Measurements from ENCODE around the gene CMPK1.

CMPK1 gene

DNA sequence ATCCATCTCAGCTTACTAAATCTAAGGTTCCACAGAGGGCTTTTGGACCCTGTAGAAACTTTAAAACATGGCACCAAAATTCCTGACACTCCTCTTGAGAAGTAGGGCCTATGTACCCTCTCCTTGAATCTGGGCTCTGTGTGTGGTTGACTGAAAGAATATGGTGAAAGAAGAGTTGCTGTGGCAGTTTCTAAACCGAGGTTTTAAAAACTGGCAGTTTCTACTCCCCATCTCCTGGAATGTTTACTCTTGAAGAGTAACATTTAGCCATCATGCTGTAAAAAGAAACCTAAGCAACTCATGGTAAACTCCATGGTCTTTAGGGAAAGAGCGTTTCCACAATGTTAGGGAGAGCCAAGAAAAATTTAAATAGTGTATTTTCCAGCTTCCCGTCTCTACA lies 4.6 kb upstream of the CMPK1 start:
- ChIA-PET CTCF (interaction anchor here (0.8 to 1.7 kb wide), 3 partner anchors 10 to 150 kb away, joined by 3 to 4 read pairs (median 3); partner anchors contain the start of gene STIL), POLR2A (no interaction called here)
- Histone ChIP-seq H3K4me1 (ENCODE audit: control extremely low read depth in 1 of 4, control insufficient read depth in 4 of 4, insufficient read depth in 4 of 4, low read length in 3 of 4) (peaks cover 2 to 17% (median 13%) of the 10 kb centered on the region in 4 experiments), H3K27ac (ENCODE audit: insufficient read depth in 1 of 2, low read depth in 1 of 2, low read length in 2 of 2, poor library complexity in 1 of 2, severe bottlenecking in 2 of 2) (no peak overlapping the region), H3K4me3 (ENCODE audit: control insufficient read depth in 1 of 7, extremely low read depth in 1 of 7, insufficient read depth in 4 of 7, low read depth in 2 of 7, low read length in 6 of 7) (no peak overlapping the region), H3K27me3 (replicated peaks in 2 of 5; ENCODE audit: control insufficient read depth in 4 of 5, insufficient read depth in 5 of 5, low read length in 4 of 5) (no peaks in the 10 kb centered on the region), H3K36me3 (ENCODE audit: control insufficient read depth in 4 of 4, insufficient read depth in 4 of 4, low read length in 3 of 4) (no peaks in the 10 kb centered on the region), H3K9me3 (ENCODE audit: control extremely low read depth in 1 of 5, control insufficient read depth in 4 of 5, insufficient read depth in 2 of 5, low read depth in 1 of 5, low read length in 4 of 5) (no peaks in the 10 kb centered on the region)
- no peak for DNase-seq
- WGBS (ENCODE audit: insufficient coverage): 100% methylated on average over 1 of the region's 3 CpGs

DNA sequence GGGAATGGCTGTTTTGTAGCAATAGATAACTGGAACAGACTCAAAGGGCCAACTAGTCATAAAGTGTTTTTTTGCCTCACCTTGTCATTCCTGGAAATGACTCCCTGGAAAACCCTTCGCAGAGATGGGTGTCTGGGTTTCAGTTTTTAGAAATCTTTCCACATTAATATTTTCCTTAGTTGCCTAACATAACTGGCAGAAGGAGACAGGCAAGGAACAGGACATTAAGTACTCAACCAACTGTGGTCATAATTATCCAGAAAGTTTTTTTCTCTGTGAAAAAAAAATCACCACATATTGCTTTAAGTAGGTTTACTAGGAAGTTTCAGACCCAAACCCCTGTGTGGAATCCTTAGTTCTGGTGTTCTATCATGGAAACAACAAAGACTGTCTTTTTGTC lies 3.4 kb upstream of the CMPK1 start:
- Histone ChIP-seq H3K9me3 (ENCODE audit: control extremely low read depth in 1 of 5, control insufficient read depth in 4 of 5, insufficient read depth in 2 of 5, low read depth in 1 of 5, low read length in 4 of 5) (no peaks in the 10 kb centered on the region), H3K4me3 (ENCODE audit: control insufficient read depth in 1 of 7, extremely low read depth in 1 of 7, insufficient read depth in 4 of 7, low read depth in 2 of 7, low read length in 6 of 7) (no peak overlapping the region), H3K4me1 (ENCODE audit: control extremely low read depth in 1 of 4, control insufficient read depth in 4 of 4, insufficient read depth in 4 of 4, low read length in 3 of 4) (peaks cover 5 to 24% (median 17%) of the 10 kb centered on the region in 4 experiments), H3K27me3 (replicated peaks in 2 of 5; ENCODE audit: control insufficient read depth in 4 of 5, insufficient read depth in 5 of 5, low read length in 4 of 5) (no peaks in the 10 kb centered on the region), H3K36me3 (ENCODE audit: control insufficient read depth in 4 of 4, insufficient read depth in 4 of 4, low read length in 3 of 4) (no peaks in the 10 kb centered on the region), H3K27ac (ENCODE audit: insufficient read depth in 1 of 2, low read depth in 1 of 2, low read length in 2 of 2, poor library complexity in 1 of 2, severe bottlenecking in 2 of 2) (no peak overlapping the region)
- no peak for DNase-seq
- POLR2A ChIA-PET: no interaction called here
- CTCF ChIA-PET: interaction anchor here (1.2 to 1.7 kb wide), 2 partner anchors 60 to 67 kb away, joined by 3 read pairs; no protein-coding TSS in a partner anchor
- no CpG with 5 or more reads among the region's 1 CpG for WGBS (ENCODE audit: insufficient coverage)

DNA sequence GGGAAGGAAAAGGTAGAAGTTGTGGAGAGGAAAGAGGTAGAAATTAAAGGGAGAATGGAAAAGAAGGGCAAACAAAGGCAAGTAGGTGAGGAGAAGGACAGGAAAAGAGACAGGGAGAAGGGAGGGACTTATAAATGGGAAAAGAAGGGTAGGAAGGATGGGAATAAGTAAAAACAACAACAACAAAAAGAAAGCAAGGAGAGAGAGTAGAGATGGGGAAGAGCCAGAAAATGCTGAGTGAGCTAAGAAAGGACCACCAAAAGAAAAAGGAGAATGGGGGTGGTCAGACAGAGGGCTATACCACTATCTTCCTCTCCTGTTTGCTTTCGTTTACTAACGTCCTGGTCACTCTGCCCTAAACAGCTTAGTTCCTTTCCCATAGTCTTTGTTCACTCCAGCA lies 1.7 kb upstream of the CMPK1 start:
- H3K36me3 ChIP-seq (ENCODE audit: control insufficient read depth in 4 of 4, insufficient read depth in 4 of 4, low read length in 3 of 4): no peaks in the 10 kb centered on the region
- no peak for DNase-seq
- H3K4me1 ChIP-seq (ENCODE audit: control extremely low read depth in 1 of 4, control insufficient read depth in 4 of 4, insufficient read depth in 4 of 4, low read length in 3 of 4): peaks cover 5 to 30% (median 17%) of the 10 kb centered on the region in 4 experiments
- WGBS (ENCODE audit: insufficient coverage): no CpG with 5 or more reads among the region's 2 CpGs
- no peaks in the 10 kb centered on the region for H3K9me3 ChIP-seq (ENCODE audit: control extremely low read depth in 1 of 5, control insufficient read depth in 4 of 5, insufficient read depth in 2 of 5, low read depth in 1 of 5, low read length in 4 of 5)
- H3K4me3 ChIP-seq (ENCODE audit: control insufficient read depth in 1 of 7, extremely low read depth in 1 of 7, insufficient read depth in 4 of 7, low read depth in 2 of 7, low read length in 6 of 7): no peak overlapping the region
- ChIA-PET POLR2A (interaction anchor here (0.6 kb wide), 1 partner anchor 40 kb away, joined by 3 read pairs; no protein-coding TSS in a partner anchor), CTCF (interaction anchor here (0.9 to 3.4 kb wide), 4 partner anchors 9 to 139 kb away, joined by 3 to 18 read pairs (median 5); no protein-coding TSS in a partner anchor)
- no peak overlapping the region for H3K27ac ChIP-seq (ENCODE audit: insufficient read depth in 1 of 2, low read depth in 1 of 2, low read length in 2 of 2, poor library complexity in 1 of 2, severe bottlenecking in 2 of 2)
- H3K27me3 ChIP-seq (replicated peaks in 2 of 5; ENCODE audit: control insufficient read depth in 4 of 5, insufficient read depth in 5 of 5, low read length in 4 of 5): no peaks in the 10 kb centered on the region

DNA sequence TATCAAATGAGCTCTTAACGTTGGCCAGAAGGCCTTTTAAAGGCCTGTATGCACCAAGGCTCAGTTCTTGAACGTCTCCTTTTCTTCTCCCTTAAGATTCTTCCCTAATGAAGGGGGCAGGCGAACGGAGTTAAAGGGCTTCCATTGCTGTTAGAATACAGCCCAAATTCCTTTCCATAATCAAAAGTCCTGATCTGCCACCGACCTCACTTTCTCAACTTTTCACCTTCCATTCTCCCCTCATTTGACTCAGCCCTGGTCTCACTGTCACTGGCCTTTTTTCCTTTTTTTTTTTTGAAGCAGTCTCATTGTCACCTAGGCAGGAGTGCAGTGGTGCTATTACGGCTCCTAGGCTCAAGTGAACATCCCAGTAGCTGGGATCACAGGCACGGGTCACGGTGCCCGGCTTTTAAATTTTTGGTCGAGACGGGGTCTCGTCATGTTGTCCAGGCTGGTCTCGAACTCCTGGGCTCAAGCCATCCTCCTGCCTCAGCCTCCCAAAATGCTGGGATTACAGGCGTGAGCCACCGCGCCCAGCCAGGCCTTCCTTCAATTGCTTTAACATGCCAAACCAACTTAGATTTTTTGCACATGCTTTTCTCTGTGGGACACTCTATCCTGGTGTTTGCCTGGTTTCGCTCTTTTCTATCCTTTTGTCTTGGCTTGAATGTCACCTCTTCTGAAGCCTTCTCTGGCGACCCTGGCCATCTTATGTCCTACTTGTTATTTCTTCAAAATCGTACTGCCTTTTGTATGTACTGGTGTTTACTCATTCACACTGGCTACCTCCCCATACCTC lies 612 bp upstream of the CMPK1 start:
- H3K27ac ChIP-seq (ENCODE audit: insufficient read depth in 1 of 2, low read depth in 1 of 2, low read length in 2 of 2, poor library complexity in 1 of 2, severe bottlenecking in 2 of 2): peak overlapping the region; percentile 21 to 91

DNA sequence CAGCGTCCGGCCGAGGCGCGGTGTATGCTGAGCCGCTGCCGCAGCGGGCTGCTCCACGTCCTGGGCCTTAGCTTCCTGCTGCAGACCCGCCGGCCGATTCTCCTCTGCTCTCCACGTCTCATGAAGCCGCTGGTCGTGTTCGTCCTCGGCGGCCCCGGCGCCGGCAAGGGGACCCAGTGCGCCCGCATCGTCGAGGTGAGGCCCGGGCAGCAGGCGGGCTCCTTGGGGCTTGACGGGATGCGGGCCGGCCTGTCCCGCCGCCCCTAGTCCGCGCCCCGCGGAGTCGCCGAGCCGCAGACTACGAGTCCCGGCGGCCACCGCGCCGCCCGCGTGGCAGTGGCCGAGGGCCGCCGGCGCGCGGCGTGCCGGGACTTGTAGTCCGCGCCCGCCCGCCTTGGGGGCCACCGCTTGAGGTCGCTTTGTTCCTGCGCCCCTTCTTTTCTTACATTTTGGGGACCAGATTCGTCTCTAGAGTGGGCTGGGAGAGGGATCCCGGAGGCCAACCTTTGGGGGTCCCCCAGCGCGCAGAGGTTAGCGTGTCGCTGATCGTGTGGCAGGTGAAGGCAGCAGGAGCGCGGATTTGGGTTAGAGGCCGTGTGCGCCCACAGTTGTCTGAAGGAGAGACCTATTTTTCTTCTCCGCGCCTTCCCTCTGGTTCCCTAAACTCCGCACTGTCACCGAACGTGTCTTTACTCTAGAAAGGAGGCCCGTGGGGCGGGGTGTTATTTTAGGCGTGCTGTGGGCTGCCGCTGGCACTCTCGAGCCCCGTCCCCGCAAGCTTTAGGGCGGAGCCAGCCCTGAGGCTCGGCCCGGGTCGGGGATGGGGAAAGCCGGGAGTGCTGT lies 553 bp downstream of the CMPK1 start:
- Histone ChIP-seq H3K4me1 (ENCODE audit: control extremely low read depth in 1 of 4, control insufficient read depth in 4 of 4, insufficient read depth in 4 of 4, low read length in 3 of 4) (peaks cover 5 to 30% (median 19%) of the 10 kb centered on the region in 4 experiments), H3K27me3 (replicated peaks in 2 of 5; ENCODE audit: control insufficient read depth in 4 of 5, insufficient read depth in 5 of 5, low read length in 4 of 5) (no peaks in the 10 kb centered on the region), H3K4me3 (ENCODE audit: control insufficient read depth in 1 of 7, extremely low read depth in 1 of 7, insufficient read depth in 4 of 7, low read depth in 2 of 7, low read length in 6 of 7) (peak overlapping the region; percentile 86 to 99 (median 95)), H3K27ac (ENCODE audit: insufficient read depth in 1 of 2, low read depth in 1 of 2, low read length in 2 of 2, poor library complexity in 1 of 2, severe bottlenecking in 2 of 2) (peak overlapping the region; percentile 79 to 91), H3K9me3 (ENCODE audit: control extremely low read depth in 1 of 5, control insufficient read depth in 4 of 5, insufficient read depth in 2 of 5, low read depth in 1 of 5, low read length in 4 of 5) (no peaks in the 10 kb centered on the region), H3K36me3 (ENCODE audit: control insufficient read depth in 4 of 4, insufficient read depth in 4 of 4, low read length in 3 of 4) (no peaks in the 10 kb centered on the region)
- under 1% methylated on average over 79 of the region's 90 CpGs for WGBS (ENCODE audit: insufficient coverage)
- POLR2A ChIA-PET: interaction anchor here (0.6 to 1.3 kb wide), 5 partner anchors 20 to 174 kb away, joined by 3 to 8 read pairs (median 3); partner anchors contain the start of gene STIL
- CTCF ChIA-PET: interaction anchor here (0.9 to 3.4 kb wide), 12 partner anchors 10 to 156 kb away, joined by 3 to 18 read pairs (median 4); no protein-coding TSS in a partner anchor
- DNase-seq: peak; percentile 80 to 89 (median 87)

More for the DNA sequence above, 612 bp upstream of the CMPK1 start:
- POLR2A ChIA-PET: interaction anchor here (0.6 to 1.3 kb wide), 2 partner anchors 19 to 175 kb away, joined by 3 to 8 read pairs; partner anchors contain the start of gene STIL
- H3K9me3 ChIP-seq (ENCODE audit: control extremely low read depth in 1 of 5, control insufficient read depth in 4 of 5, insufficient read depth in 2 of 5, low read depth in 1 of 5, low read length in 4 of 5): no peaks in the 10 kb centered on the region
- no peaks in the 10 kb centered on the region for H3K27me3 ChIP-seq (replicated peaks in 2 of 5; ENCODE audit: control insufficient read depth in 4 of 5, insufficient read depth in 5 of 5, low read length in 4 of 5)
- no peak for DNase-seq
- no peaks in the 10 kb centered on the region for H3K36me3 ChIP-seq (ENCODE audit: control insufficient read depth in 4 of 4, insufficient read depth in 4 of 4, low read length in 3 of 4)
- peaks cover 5 to 30% (median 18%) of the 10 kb centered on the region in 4 experiments for H3K4me1 ChIP-seq (ENCODE audit: control extremely low read depth in 1 of 4, control insufficient read depth in 4 of 4, insufficient read depth in 4 of 4, low read length in 3 of 4)
- 73% methylated on average over 19 of the region's 19 CpGs for WGBS (ENCODE audit: insufficient coverage)
- H3K4me3 ChIP-seq (ENCODE audit: control insufficient read depth in 1 of 7, extremely low read depth in 1 of 7, insufficient read depth in 4 of 7, low read depth in 2 of 7, low read length in 6 of 7): peak overlapping the region; percentile 86 to 99 (median 95)
- CTCF ChIA-PET: interaction anchor here (0.9 to 3.4 kb wide), 10 partner anchors 10 to 154 kb away, joined by 3 to 18 read pairs (median 4); no protein-coding TSS in a partner anchor

DNA sequence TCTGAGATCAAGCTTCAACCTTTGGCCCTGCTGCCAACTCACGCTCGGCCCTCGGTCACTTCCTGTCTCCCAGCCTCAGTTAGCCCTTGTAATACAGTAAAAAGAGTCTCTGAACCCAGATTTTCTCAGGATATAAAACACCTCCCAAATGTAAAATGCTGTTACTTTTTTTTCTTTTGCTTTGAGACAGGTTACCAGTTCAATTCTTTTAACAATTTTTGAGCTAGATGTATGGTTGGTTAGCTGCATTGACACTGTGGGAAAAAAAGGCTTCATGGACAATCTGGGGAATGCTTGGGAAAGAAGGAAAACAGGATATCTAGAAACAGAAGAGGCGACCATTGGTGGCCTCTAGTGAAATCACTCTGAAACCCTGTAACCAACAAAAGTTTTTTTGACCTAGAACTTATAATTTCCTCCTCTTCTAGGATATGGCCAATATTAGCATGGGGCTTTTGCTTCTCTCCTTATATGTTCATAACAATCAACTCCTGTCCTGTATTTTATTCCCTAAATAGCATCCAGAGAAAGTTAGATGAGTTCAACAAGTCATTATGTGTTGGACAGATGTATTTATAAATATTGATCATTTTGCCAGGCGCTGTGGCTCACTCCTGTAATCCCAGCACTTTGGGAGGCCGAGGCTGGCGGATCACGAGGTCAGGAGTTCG lies 1.3 kb downstream of the CMPK1 start:
- 67% methylated on average over 9 of the region's 9 CpGs for WGBS (ENCODE audit: insufficient coverage)
- no peaks in the 10 kb centered on the region for H3K36me3 ChIP-seq (ENCODE audit: control insufficient read depth in 4 of 4, insufficient read depth in 4 of 4, low read length in 3 of 4)
- POLR2A ChIA-PET: interaction anchor here (0.6 to 1.3 kb wide), 3 partner anchors 28 to 72 kb away, joined by 3 to 4 read pairs (median 3); no protein-coding TSS in a partner anchor
- CTCF ChIA-PET: interaction anchor here (1.1 to 3.4 kb wide), 6 partner anchors 9 to 152 kb away, joined by 3 to 18 read pairs (median 4); no protein-coding TSS in a partner anchor
- H3K4me3 ChIP-seq (ENCODE audit: control insufficient read depth in 1 of 7, extremely low read depth in 1 of 7, insufficient read depth in 4 of 7, low read depth in 2 of 7, low read length in 6 of 7): peak overlapping the region; percentile 86 to 99 (median 95)
- H3K27me3 ChIP-seq (replicated peaks in 2 of 5; ENCODE audit: control insufficient read depth in 4 of 5, insufficient read depth in 5 of 5, low read length in 4 of 5): no peaks in the 10 kb centered on the region
- H3K27ac ChIP-seq (ENCODE audit: insufficient read depth in 1 of 2, low read depth in 1 of 2, low read length in 2 of 2, poor library complexity in 1 of 2, severe bottlenecking in 2 of 2): peak overlapping the region; percentile 79 to 91
- H3K9me3 ChIP-seq (ENCODE audit: control extremely low read depth in 1 of 5, control insufficient read depth in 4 of 5, insufficient read depth in 2 of 5, low read depth in 1 of 5, low read length in 4 of 5): no peaks in the 10 kb centered on the region
- peaks cover 5 to 30% (median 19%) of the 10 kb centered on the region in 4 experiments for H3K4me1 ChIP-seq (ENCODE audit: control extremely low read depth in 1 of 4, control insufficient read depth in 4 of 4, insufficient read depth in 4 of 4, low read length in 3 of 4)
- DNase-seq: no peak
